Suprapubic skin (tissue), 4 donors: Measurements from ENCODE around the gene OR51B2. TPM values are rescaled to one million over a fixed set of nuclear protein-coding genes. Genes with fewer than 3 reads are reported as not detected.
"Not testable (repeated sequence)": the region's sequence is repeated elsewhere in the genome, so short reads cannot be mapped to it uniquely, and the experiment has no call there.

Experiments used
- DNase-seq, 2 donors: peaks; one replicate each; pipeline ENCODE4 v3.0.0-alpha.2; 2019; ENCODE audit warnings: low spot score in 2 of 2
- H3K27ac ChIP-seq: fragments of 200-600 bp; sonication (generic); one replicate; pipeline ENCODE4 v1.5.1; 2019
- H3K27me3 ChIP-seq: fragments of 200-600 bp; sonication (generic); one replicate; pipeline ENCODE4 v1.5.1; 2019
- H3K36me3 ChIP-seq: fragments of 200-600 bp; sonication (generic); one replicate; pipeline ENCODE4 v1.5.1; 2019
- H3K4me1 ChIP-seq: fragments of 200-600 bp; sonication (generic); one replicate; pipeline ENCODE4 v1.5.1; 2019
- H3K4me3 ChIP-seq: fragments of 200-600 bp; sonication (generic); one replicate; pipeline ENCODE4 v1.5.1; 2019; ENCODE audit warnings: mild to moderate bottlenecking
- H3K9me3 ChIP-seq: fragments of 200-600 bp; sonication (generic); one replicate; pipeline ENCODE4 v1.5.1; 2019
- EP300 ChIP-seq: sonication (generic); formaldehyde crosslinking; IDR thresholded peaks from one replicate; pipeline ENCODE4 v1.6.1; 2017; ENCODE audit warnings: antibody characterized with exemption
- POLR2A ChIP-seq, 2 donors: fragments of 450-650 bp; IDR thresholded peaks; one replicate each; pipeline ENCODE4 v1.6.1; 2017; ENCODE audit warnings: antibody characterized with exemption in 2 of 2, mild to moderate bottlenecking in 2 of 2, moderate library complexity in 2 of 2
- POLR2AphosphoS5 ChIP-seq, 3 donors: sonication (generic); formaldehyde crosslinking; IDR thresholded peaks; one replicate each; pipeline ENCODE4 v1.6.1; 2017; ENCODE audit warnings: antibody characterized with exemption in 3 of 3
- WGBS: methylation state at CpG from one replicate; pipeline ENCODE4 v1.1.5; 2018; 5-methylcytosine and 5-hydroxymethylcytosine counted together
- total RNA-seq, 4 donors: library from RNA; depleted of rRNA; stranded (reverse); fragments of >200 nt; gene quantifications; one replicate each; pipeline ENCODE4 v1.1.0, GENCODE V29; 2016
- TF ChIP-seq, protein P1 (sequence below), 2 donors: fragments of 200-600 bp in 1 of 2; fragments of 450-650 bp in 1 of 2; sonication (generic) in 1 of 2; IDR thresholded peaks; one replicate each; pipeline ENCODE4 v1.5.1; 2016 to 2019; ENCODE audit warnings: antibody characterized with exemption in 2 of 2, mild to moderate bottlenecking in 1 of 2, moderate library complexity in 1 of 2

Gene OR51B2
- total RNA-seq, 4 donors from 2014 or later = not detected

DNA sequence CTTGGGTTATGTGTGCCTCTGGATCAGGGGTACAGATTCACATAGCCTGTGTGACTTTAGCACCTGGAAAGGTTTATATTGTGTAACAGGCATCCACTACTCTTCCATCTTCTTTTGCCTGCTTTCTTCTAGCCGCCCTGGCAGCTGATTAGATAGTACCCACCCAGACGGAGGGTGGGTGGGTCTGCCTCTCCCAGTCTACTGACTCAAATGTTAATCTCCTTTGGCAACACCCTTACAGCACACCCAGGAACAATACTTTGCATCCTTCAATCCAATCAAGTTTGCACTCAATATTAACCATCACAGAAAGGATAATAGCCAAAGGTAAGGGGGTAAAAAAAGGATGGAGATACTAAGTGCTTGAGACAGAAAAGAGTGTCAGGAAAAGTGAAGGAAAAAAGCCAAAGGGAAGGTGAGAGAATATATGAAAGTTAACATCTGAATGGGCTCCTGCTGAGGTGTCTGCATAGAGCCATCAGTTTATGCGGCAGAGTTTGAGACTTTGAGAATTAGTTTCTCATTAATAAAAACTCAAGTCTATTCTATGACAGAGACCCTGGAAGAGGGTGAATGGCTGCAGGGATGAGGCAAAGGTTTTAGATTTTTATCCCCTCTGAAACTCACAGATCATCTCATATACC lies 24.6 kb upstream of the OR51B2 start:
- DNase-seq = no peak
- 40% methylated on average over 3 of the region's 3 CpGs for WGBS
- Histone ChIP-seq H3K4me3 (no peak overlapping the region), H3K4me1 (no peaks in the 10 kb centered on the region), H3K36me3 (no peaks in the 10 kb centered on the region), H3K27ac (no peak overlapping the region), H3K27me3 (no peaks in the 10 kb centered on the region), H3K9me3 (no peaks in the 10 kb centered on the region)
- TF ChIP-seq POLR2A (IDR thresholded peaks at IDR 0.05) (no peak), POLR2AphosphoS5 (IDR thresholded peaks at IDR 0.05) (no peak), EP300 (no peak)
- TF ChIP-seq, protein P1, sequence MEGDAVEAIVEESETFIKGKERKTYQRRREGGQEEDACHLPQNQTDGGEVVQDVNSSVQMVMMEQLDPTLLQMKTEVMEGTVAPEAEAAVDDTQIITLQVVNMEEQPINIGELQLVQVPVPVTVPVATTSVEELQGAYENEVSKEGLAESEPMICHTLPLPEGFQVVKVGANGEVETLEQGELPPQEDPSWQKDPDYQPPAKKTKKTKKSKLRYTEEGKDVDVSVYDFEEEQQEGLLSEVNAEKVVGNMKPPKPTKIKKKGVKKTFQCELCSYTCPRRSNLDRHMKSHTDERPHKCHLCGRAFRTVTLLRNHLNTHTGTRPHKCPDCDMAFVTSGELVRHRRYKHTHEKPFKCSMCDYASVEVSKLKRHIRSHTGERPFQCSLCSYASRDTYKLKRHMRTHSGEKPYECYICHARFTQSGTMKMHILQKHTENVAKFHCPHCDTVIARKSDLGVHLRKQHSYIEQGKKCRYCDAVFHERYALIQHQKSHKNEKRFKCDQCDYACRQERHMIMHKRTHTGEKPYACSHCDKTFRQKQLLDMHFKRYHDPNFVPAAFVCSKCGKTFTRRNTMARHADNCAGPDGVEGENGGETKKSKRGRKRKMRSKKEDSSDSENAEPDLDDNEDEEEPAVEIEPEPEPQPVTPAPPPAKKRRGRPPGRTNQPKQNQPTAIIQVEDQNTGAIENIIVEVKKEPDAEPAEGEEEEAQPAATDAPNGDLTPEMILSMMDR (IDR thresholded peaks at IDR 0.05) = no peak

DNA sequence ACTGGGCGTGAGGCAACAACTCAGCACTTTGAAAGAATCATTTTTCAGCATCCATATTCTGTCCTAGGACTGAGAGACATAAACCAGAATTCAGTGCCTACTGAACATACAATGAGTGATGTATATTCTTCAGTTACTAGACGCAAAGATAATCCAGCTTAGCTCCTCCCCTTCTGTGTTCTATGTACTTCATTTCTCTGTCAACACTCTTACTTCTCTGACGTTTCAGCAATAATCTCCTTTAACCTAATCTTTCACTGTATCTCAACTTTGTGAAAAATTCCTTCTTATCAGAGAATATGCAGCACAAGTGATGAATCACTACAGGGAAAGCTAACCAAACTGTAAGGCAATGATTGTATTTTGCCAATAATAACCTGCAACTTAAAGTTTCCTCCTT lies 21.7 kb upstream of the OR51B2 start:
- Histone ChIP-seq H3K4me1 (no peaks in the 10 kb centered on the region), H3K36me3 (no peaks in the 10 kb centered on the region), H3K27ac (no peak overlapping the region), H3K9me3 (no peaks in the 10 kb centered on the region), H3K27me3 (no peaks in the 10 kb centered on the region), H3K4me3 (no peak overlapping the region)
- 73% methylated on average over 3 of the region's 3 CpGs for WGBS
- no peak for DNase-seq
- TF ChIP-seq EP300 (no peak), POLR2A (IDR thresholded peaks at IDR 0.05) (no peak), POLR2AphosphoS5 (IDR thresholded peaks at IDR 0.05) (no peak)
- TF ChIP-seq, protein P1 (IDR thresholded peaks at IDR 0.05) = no peak

DNA sequence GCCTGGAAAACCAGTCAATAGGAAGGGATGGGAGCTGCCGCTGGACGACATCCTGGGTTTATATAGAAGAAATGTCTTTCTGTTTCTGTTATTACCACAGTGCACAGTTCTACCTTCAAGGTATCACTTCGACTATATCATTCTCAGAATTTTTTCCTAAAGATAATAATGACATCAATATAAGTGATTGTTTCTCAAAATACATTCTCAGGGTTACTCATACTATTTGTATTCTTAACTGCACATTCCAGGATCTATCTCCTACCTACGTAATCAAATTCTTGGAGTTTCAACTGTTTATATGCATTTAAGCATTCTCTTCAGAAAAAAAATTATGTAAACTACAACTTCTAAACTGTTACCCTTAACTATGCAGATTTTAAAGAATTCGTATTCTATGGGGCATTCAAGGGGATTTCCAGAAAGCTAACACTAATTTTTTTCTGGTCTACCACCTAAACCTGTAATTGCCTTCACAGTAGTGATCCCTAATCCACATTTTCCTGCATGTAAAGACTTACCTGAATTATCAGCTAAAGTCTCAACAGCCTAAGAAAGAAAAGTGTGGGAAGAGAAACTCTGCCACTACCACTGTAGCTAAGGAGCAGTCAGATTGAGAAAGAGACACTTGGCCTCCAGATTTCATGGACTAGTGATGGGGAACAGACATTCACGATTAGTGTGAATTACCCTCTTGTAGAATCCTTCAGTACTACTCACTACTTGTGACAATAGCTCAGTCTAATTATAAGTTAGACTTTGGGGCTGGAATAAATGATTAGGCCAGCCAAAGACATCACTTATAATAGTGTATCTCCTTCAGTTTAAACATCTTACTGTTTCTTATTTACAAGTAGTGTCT lies 19.6 kb upstream of the OR51B2 start, which contains the start of gene OR51B5:
TSS of gene OR51B5 (minus strand) at position 51 of the 862 bp plus-strand sequence. CDS start at position 51, 0 bp downstream.
- Histone ChIP-seq H3K9me3 (no peaks in the 10 kb centered on the region), H3K4me3 (no peak within 1 kb of the TSS), H3K27me3 (no peaks in the 10 kb centered on the region), H3K36me3 (no peaks in the 10 kb centered on the region), H3K27ac (no peak within 1 kb of the TSS), H3K4me1 (no peaks in the 10 kb centered on the region)
- TF ChIP-seq EP300 (no peak), POLR2AphosphoS5 (IDR thresholded peaks at IDR 0.05) (no peak), POLR2A (IDR thresholded peaks at IDR 0.05) (no peak)
- TF ChIP-seq, protein P1 (IDR thresholded peaks at IDR 0.05) = no peak
- DNase-seq = no peak
- 73% methylated on average over 6 of the region's 6 CpGs for WGBS

DNA sequence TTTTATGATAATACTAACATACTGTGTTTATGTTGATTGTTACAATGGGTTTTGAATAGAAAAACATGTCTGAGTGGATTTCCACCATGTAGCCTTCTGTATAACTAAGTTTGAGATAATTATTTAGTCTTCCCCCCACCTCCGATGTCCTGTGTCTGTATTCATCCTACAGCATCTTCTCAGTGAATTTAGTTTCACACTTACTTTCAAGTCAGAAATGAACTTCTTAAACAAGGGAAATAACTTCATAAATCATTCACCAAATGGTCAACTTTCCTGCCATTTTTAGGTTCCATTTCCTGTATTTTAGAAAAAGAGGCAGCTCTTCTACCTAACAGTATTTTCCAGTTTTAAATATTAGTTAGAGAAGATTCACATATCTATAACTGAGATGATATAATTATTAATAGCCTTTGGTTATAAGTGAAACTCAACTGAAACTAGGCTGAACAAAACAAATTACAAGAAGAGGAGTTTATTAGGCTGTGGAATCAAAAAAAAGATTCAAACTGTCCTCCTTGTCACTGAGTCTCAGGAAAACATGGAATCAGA lies 15.8 kb upstream of the OR51B2 start:
- H3K27ac ChIP-seq = no peak overlapping the region
- no peak overlapping the region for H3K4me3 ChIP-seq
- H3K27me3 ChIP-seq = no peaks in the 10 kb centered on the region
- no peaks in the 10 kb centered on the region for H3K4me1 ChIP-seq
- no peaks in the 10 kb centered on the region for H3K36me3 ChIP-seq
- H3K9me3 ChIP-seq = no peaks in the 10 kb centered on the region
- WGBS = 80% methylated on average over 1 of the region's 1 CpG
- TF ChIP-seq, protein P1 (IDR thresholded peaks at IDR 0.05) = no peak
- TF ChIP-seq POLR2AphosphoS5 (IDR thresholded peaks at IDR 0.05) = no peak
- no peak for TF ChIP-seq EP300
- DNase-seq = no peak

DNA sequence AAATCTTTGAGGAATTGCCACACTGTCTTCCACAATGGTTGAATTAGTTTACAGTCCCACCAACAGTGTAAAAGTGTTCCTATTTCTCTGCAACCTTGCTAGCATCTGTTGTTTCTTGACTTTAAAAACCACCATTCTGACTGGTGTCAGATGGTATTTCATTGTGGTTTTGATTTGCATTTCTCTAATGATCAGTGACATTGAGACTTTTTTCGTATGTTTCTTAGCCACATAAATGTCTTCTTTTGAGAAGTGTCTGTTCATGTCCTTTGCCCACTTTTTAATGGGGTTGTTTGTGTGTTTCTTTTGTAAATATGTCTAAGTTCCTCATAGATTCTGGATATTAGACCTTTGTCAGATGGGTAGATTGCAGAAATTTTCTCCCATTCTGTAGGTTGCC lies 13.2 kb upstream of the OR51B2 start:
- not testable (repeated sequence) for H3K27me3 ChIP-seq, H3K4me3 ChIP-seq, H3K36me3 ChIP-seq, H3K9me3 ChIP-seq, H3K4me1 ChIP-seq, H3K27ac ChIP-seq, DNase-seq
- WGBS = 58% methylated on average over 1 of the region's 1 CpG
